GM23338 (cell line): ENCODE measurements around the gene CCDC50. TPM values are rescaled to one million over a fixed set of nuclear protein-coding genes. Genes with fewer than 3 reads are reported as not detected.

Experiments used
- ATAC-seq: fragments of 200-7000 bp; cut with Tn5 transposase; 3 replicates; pipeline ENCODE4 v1.9.1; 2020
- DNase-seq: peaks from one replicate; pipeline ENCODE4 v3.0.0-alpha.2; 2015; ENCODE audit warnings: low spot score
- H2AFZ ChIP-seq: fragments of 200-600 bp; sonication (generic); 2 replicates; pipeline ENCODE4 v1.8.0; 2016; ENCODE audit warnings: antibody characterized with exemption, mild to moderate bottlenecking, moderate library complexity
- H3F3A ChIP-seq: fragments of 200-600 bp; sonication (generic); replicated peaks from 2 replicates; pipeline ENCODE4 v1.8.0; 2017; ENCODE audit warnings: antibody characterized with exemption, mixed run types, low read depth
- H3K27ac ChIP-seq: fragments of 200-600 bp; sonication (generic); 2 replicates; pipeline ENCODE4 v1.6.1; 2016; ENCODE audit warnings: low read depth
- H3K27me3 ChIP-seq: fragments of 200-600 bp; sonication (generic); 2 replicates; pipeline ENCODE4 v1.8.0; 2016; ENCODE audit warnings: mild to moderate bottlenecking, mixed run types, moderate library complexity; ENCODE audit not compliant: insufficient read depth
- H3K36me3 ChIP-seq: fragments of 200-600 bp; sonication (generic); 2 replicates; pipeline ENCODE4 v1.8.0; 2016; ENCODE audit warnings: mild to moderate bottlenecking; ENCODE audit not compliant: insufficient read depth
- H3K4me1 ChIP-seq: fragments of 200-600 bp; sonication (generic); 2 replicates; pipeline ENCODE4 v1.8.0; 2016; ENCODE audit warnings: mild to moderate bottlenecking, moderate library complexity; ENCODE audit not compliant: insufficient read depth
- H3K4me2 ChIP-seq: fragments of 200-600 bp; sonication (generic); 2 replicates; pipeline ENCODE4 v1.7.1; 2017; ENCODE audit warnings: mixed run types
- H3K4me3 ChIP-seq: fragments of 200-600 bp; sonication (generic); 2 replicates; pipeline ENCODE4 v1.6.1; 2016; ENCODE audit warnings: mixed run types
- H3K79me2 ChIP-seq: fragments of 200-600 bp; sonication (generic); replicated peaks from 2 replicates; pipeline ENCODE4 v1.8.0; 2017; ENCODE audit warnings: mild to moderate bottlenecking; ENCODE audit not compliant: insufficient read depth
- H3K9me2 ChIP-seq: fragments of 200-600 bp; sonication (generic); 2 replicates; pipeline ENCODE4 v1.8.0; 2017; ENCODE audit not compliant: insufficient read depth
- H4K20me1 ChIP-seq: fragments of 200-600 bp; sonication (generic); replicated peaks from 2 replicates; pipeline ENCODE4 v1.8.0; 2017; ENCODE audit warnings: mild to moderate bottlenecking; ENCODE audit not compliant: insufficient read depth
- H3K27ac Mint-ChIP-seq: 2 replicates; pipeline ENCODE4 v1.8.0; 2020; ENCODE audit warnings: inconsistent platforms, mild to moderate bottlenecking, moderate library complexity, mixed read lengths
- H3K27me3 Mint-ChIP-seq: 3 replicates; pipeline ENCODE4 v1.8.0; 2022; ENCODE audit warnings: low read depth, mild to moderate bottlenecking, moderate library complexity, mixed read lengths, inconsistent platforms; ENCODE audit not compliant: insufficient read depth, poor library complexity
- H3K36me3 Mint-ChIP-seq: 3 replicates; pipeline ENCODE4 v1.8.0; 2021; ENCODE audit warnings: low read depth, mild to moderate bottlenecking, inconsistent platforms, moderate library complexity, mixed read lengths
- H3K4me1 Mint-ChIP-seq: 3 replicates; pipeline ENCODE4 v1.8.0; 2020; ENCODE audit warnings: mild to moderate bottlenecking, inconsistent platforms, mixed read lengths
- H3K4me3 Mint-ChIP-seq: 3 replicates; pipeline ENCODE4 v1.8.0; 2021; ENCODE audit warnings: moderate library complexity, mild to moderate bottlenecking, inconsistent platforms, mixed read lengths
- H3K9me3 Mint-ChIP-seq: 3 replicates; pipeline ENCODE4 v1.8.0; 2020; ENCODE audit warnings: moderate library complexity, mild to moderate bottlenecking, inconsistent platforms, mixed read lengths
- CREB1 ChIP-seq: fragments of 250-450 bp; sonication (Bioruptor Pico); IDR thresholded peaks from 2 replicates; pipeline ENCODE4 v1.5.0; 2020; ENCODE audit warnings: low read depth, mild to moderate bottlenecking, moderate library complexity
- EZH2phosphoT487 ChIP-seq: fragments of 200-600 bp; sonication (generic); IDR thresholded peaks from one replicate; pipeline ENCODE4 v1.8.1; 2018; ENCODE audit warnings: antibody characterized with exemption; ENCODE audit not compliant: unreplicated experiment
- JUNB ChIP-seq: IDR thresholded peaks from one replicate; pipeline ENCODE4 v1.6.1; 2016; ENCODE audit warnings: antibody characterized with exemption; ENCODE audit not compliant: unreplicated experiment
- NANOG ChIP-seq: IDR thresholded peaks from 2 replicates; pipeline ENCODE4 v1.6.1; 2016; ENCODE audit warnings: antibody characterized with exemption, borderline replicate concordance
- POLR2AphosphoS5 ChIP-seq: IDR thresholded peaks from 2 replicates; pipeline ENCODE4 v1.6.1; 2016; ENCODE audit warnings: antibody characterized with exemption, low read depth
- STAT1 ChIP-seq: IDR thresholded peaks from one replicate; pipeline ENCODE4 v1.6.1; 2016; ENCODE audit warnings: antibody characterized with exemption; ENCODE audit not compliant: unreplicated experiment
- ZNF114 ChIP-seq: fragments of 250-450 bp; sonication (Bioruptor Pico); IDR thresholded peaks from 2 replicates; pipeline ENCODE4 v1.5.0; 2020; ENCODE audit warnings: mild to moderate bottlenecking, moderate library complexity
- ZNF331 ChIP-seq: fragments of 250-450 bp; sonication (Bioruptor Pico); IDR thresholded peaks from 2 replicates; pipeline ENCODE4 v1.5.0; 2020; ENCODE audit warnings: low read depth, mild to moderate bottlenecking, moderate library complexity
- polyA plus RNA-seq: library from polyadenylated mRNA; unstranded; fragments of >200 nt; fragmentation: Nextera tagmentation; extraction: Ambion mirVana; gene quantifications from 2 replicates; pipeline ENCODE4 v1.2.1, GENCODE V29; 2016
- total RNA-seq: library from RNA; depleted of rRNA; stranded (reverse); fragments of >200 nt; shearing (Covaris generic); gene quantifications from 2 replicates; pipeline ENCODE4 v1.2.3, GENCODE V29; 2014
- TF ChIP-seq, protein P1 (sequence below): IDR thresholded peaks from one replicate; pipeline ENCODE4 v1.6.1; 2018; ENCODE audit warnings: antibody characterized with exemption; ENCODE audit not compliant: unreplicated experiment
- TF ChIP-seq, protein P2 (sequence below): fragments of 250-450 bp; sonication (Bioruptor Pico); IDR thresholded peaks from 2 replicates; pipeline ENCODE4 v1.5.0; 2020; ENCODE audit warnings: mild to moderate bottlenecking, moderate library complexity
- TF ChIP-seq, protein P3 (sequence below), 2 experiments: fragments of 200-600 bp in 1 of 2; sonication (generic) in 1 of 2; conservative IDR thresholded peaks; 2 replicates each; pipeline versions ENCODE4 v1.5.1 to v1.6.1; 2016 to 2017; ENCODE audit warnings: antibody characterized with exemption in 2 of 2, low read depth in 2 of 2, mild to moderate bottlenecking in 2 of 2, moderate library complexity in 1 of 2
- TF ChIP-seq, protein P4 (sequence below): IDR thresholded peaks from 2 replicates; pipeline ENCODE4 v1.6.1; 2016; ENCODE audit warnings: antibody characterized with exemption

Gene CCDC50
- total and polyA plus RNA-seq, 2 experiments from 2014 or later = 22.4 to 25.4 TPM

DNA sequence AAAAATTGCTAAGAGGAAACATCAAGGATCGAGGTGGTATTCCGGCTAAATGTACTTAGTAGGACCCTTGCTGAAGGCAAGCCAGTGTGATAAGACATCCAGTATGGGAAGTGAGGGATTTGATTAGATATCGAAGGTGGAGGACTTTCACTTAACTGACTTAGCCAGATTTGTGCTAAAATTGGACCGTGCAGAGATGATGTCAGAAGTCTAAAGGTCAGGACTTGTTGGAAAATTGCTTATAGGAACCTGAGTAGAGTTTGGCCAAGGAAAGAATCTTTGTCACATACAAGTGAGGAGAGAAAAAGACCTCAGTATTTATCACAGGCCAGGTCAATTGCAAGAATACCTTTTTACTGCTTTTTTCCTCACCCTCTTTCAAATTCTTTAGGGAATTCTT, 100.9 kb downstream of the CCDC50 start:
- no peaks in the 10 kb centered on the region for H4K20me1 ChIP-seq
- no peak overlapping the region for H3K4me2 ChIP-seq
- Mint-ChIP-seq H3K27me3 (no peaks in the 10 kb centered on the region), H3K4me1 (no peaks in the 10 kb centered on the region), H3K27ac (no peak overlapping the region), H3K4me3 (no peak overlapping the region), H3K36me3 (no peaks in the 10 kb centered on the region), H3K9me3 (no peaks in the 10 kb centered on the region)
- H3K27ac ChIP-seq = no peak overlapping the region
- H3F3A ChIP-seq = no peaks in the 10 kb centered on the region
- no peaks in the 10 kb centered on the region for H3K79me2 ChIP-seq
- no peak overlapping the region for H3K4me3 ChIP-seq
- no peaks in the 10 kb centered on the region for H3K4me1 ChIP-seq
- H3K36me3 ChIP-seq = no peaks in the 10 kb centered on the region
- H3K27me3 ChIP-seq = no peaks in the 10 kb centered on the region
- TF ChIP-seq JUNB (no peak), NANOG (no peak), STAT1 (no peak), CREB1 (CRISPR knock-in tag) (no peak), POLR2AphosphoS5 (no peak), EZH2phosphoT487 (no peak), ZNF114 (no peak), ZNF331 (no peak)
- TF ChIP-seq, protein P1, sequence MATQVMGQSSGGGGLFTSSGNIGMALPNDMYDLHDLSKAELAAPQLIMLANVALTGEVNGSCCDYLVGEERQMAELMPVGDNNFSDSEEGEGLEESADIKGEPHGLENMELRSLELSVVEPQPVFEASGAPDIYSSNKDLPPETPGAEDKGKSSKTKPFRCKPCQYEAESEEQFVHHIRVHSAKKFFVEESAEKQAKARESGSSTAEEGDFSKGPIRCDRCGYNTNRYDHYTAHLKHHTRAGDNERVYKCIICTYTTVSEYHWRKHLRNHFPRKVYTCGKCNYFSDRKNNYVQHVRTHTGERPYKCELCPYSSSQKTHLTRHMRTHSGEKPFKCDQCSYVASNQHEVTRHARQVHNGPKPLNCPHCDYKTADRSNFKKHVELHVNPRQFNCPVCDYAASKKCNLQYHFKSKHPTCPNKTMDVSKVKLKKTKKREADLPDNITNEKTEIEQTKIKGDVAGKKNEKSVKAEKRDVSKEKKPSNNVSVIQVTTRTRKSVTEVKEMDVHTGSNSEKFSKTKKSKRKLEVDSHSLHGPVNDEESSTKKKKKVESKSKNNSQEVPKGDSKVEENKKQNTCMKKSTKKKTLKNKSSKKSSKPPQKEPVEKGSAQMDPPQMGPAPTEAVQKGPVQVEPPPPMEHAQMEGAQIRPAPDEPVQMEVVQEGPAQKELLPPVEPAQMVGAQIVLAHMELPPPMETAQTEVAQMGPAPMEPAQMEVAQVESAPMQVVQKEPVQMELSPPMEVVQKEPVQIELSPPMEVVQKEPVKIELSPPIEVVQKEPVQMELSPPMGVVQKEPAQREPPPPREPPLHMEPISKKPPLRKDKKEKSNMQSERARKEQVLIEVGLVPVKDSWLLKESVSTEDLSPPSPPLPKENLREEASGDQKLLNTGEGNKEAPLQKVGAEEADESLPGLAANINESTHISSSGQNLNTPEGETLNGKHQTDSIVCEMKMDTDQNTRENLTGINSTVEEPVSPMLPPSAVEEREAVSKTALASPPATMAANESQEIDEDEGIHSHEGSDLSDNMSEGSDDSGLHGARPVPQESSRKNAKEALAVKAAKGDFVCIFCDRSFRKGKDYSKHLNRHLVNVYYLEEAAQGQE = no peak
- TF ChIP-seq, protein P2, sequence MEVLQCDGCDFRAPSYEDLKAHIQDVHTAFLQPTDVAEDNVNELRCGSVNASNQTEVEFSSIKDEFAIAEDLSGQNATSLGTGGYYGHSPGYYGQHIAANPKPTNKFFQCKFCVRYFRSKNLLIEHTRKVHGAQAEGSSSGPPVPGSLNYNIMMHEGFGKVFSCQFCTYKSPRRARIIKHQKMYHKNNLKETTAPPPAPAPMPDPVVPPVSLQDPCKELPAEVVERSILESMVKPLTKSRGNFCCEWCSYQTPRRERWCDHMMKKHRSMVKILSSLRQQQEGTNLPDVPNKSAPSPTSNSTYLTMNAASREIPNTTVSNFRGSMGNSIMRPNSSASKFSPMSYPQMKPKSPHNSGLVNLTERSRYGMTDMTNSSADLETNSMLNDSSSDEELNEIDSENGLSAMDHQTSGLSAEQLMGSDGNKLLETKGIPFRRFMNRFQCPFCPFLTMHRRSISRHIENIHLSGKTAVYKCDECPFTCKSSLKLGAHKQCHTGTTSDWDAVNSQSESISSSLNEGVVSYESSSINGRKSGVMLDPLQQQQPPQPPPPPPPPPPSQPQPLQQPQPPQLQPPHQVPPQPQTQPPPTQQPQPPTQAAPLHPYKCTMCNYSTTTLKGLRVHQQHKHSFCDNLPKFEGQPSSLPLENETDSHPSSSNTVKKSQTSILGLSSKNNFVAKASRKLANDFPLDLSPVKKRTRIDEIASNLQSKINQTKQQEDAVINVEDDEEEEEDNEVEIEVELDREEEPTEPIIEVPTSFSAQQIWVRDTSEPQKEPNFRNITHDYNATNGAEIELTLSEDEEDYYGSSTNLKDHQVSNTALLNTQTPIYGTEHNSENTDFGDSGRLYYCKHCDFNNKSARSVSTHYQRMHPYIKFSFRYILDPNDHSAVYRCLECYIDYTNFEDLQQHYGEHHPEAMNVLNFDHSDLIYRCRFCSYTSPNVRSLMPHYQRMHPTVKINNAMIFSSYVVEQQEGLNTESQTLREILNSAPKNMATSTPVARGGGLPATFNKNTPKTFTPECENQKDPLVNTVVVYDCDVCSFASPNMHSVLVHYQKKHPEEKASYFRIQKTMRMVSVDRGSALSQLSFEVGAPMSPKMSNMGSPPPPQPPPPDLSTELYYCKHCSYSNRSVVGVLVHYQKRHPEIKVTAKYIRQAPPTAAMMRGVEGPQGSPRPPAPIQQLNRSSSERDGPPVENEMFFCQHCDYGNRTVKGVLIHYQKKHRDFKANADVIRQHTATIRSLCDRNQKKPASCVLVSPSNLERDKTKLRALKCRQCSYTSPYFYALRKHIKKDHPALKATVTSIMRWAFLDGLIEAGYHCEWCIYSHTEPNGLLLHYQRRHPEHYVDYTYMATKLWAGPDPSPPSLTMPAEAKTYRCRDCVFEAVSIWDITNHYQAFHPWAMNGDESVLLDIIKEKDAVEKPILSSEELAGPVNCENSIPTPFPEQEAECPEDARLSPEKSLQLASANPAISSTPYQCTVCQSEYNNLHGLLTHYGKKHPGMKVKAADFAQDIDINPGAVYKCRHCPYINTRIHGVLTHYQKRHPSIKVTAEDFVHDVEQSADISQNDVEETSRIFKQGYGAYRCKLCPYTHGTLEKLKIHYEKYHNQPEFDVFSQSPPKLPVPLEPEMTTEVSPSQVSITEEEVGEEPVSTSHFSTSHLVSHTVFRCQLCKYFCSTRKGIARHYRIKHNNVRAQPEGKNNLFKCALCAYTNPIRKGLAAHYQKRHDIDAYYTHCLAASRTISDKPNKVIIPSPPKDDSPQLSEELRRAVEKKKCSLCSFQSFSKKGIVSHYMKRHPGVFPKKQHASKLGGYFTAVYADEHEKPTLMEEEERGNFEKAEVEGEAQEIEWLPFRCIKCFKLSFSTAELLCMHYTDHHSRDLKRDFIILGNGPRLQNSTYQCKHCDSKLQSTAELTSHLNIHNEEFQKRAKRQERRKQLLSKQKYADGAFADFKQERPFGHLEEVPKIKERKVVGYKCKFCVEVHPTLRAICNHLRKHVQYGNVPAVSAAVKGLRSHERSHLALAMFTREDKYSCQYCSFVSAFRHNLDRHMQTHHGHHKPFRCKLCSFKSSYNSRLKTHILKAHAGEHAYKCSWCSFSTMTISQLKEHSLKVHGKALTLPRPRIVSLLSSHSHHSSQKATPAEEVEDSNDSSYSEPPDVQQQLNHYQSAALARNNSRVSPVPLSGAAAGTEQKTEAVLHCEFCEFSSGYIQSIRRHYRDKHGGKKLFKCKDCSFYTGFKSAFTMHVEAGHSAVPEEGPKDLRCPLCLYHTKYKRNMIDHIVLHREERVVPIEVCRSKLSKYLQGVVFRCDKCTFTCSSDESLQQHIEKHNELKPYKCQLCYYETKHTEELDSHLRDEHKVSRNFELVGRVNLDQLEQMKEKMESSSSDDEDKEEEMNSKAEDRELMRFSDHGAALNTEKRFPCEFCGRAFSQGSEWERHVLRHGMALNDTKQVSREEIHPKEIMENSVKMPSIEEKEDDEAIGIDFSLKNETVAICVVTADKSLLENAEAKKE (CRISPR knock-in tag) = no peak
- TF ChIP-seq, protein P3, sequence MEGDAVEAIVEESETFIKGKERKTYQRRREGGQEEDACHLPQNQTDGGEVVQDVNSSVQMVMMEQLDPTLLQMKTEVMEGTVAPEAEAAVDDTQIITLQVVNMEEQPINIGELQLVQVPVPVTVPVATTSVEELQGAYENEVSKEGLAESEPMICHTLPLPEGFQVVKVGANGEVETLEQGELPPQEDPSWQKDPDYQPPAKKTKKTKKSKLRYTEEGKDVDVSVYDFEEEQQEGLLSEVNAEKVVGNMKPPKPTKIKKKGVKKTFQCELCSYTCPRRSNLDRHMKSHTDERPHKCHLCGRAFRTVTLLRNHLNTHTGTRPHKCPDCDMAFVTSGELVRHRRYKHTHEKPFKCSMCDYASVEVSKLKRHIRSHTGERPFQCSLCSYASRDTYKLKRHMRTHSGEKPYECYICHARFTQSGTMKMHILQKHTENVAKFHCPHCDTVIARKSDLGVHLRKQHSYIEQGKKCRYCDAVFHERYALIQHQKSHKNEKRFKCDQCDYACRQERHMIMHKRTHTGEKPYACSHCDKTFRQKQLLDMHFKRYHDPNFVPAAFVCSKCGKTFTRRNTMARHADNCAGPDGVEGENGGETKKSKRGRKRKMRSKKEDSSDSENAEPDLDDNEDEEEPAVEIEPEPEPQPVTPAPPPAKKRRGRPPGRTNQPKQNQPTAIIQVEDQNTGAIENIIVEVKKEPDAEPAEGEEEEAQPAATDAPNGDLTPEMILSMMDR (conservative IDR thresholded peaks at IDR 0.05; ENCODE audit: low read depth in 2 of 2) = no peak
- TF ChIP-seq, protein P4, sequence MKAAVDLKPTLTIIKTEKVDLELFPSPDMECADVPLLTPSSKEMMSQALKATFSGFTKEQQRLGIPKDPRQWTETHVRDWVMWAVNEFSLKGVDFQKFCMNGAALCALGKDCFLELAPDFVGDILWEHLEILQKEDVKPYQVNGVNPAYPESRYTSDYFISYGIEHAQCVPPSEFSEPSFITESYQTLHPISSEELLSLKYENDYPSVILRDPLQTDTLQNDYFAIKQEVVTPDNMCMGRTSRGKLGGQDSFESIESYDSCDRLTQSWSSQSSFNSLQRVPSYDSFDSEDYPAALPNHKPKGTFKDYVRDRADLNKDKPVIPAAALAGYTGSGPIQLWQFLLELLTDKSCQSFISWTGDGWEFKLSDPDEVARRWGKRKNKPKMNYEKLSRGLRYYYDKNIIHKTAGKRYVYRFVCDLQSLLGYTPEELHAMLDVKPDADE = no peak
- DNase-seq (no peak), ATAC-seq (no peak)
- no peak overlapping the region for H2AFZ ChIP-seq
- H3K9me2 ChIP-seq = no peaks in the 10 kb centered on the region
